NB4 (cell line): ENCODE data around the gene LPGAT1.
A peak's percentile ranks its signal among the peaks of the same experiment; 100 is the strongest.

Experiments
- DNase-seq: peaks from one replicate; pipeline ENCODE4 v3.0.0; 2010; ENCODE audit warnings: low read depth
- H3K4me3 ChIP-seq: one replicate; pipeline ENCODE4 v1.5.1; 2011; ENCODE audit warnings: mild to moderate bottlenecking, low read depth, low read length, moderate library complexity
- CTCF ChIP-seq: IDR thresholded peaks from one replicate; pipeline ENCODE4 v1.5.1; 2012; ENCODE audit warnings: low read depth, low read length
- MYC ChIP-seq: IDR thresholded peaks from 2 replicates; pipeline ENCODE4 v1.6.1; 2011; ENCODE audit warnings: low read depth, low read length
- POLR2A ChIP-seq: IDR thresholded peaks from 2 replicates; pipeline ENCODE4 v1.6.1; 2011; ENCODE audit warnings: mild to moderate bottlenecking; ENCODE audit not compliant: insufficient read length; ENCODE audit errors: extremely low read depth
- TF ChIP-seq, protein P1 (sequence below): IDR thresholded peaks from 2 replicates; pipeline ENCODE4 v1.6.1; 2011; ENCODE audit warnings: low read depth, low read length

The LPGAT1 gene

GRCh38 chr1:211870156-211870555 lies 39.6 kb upstream of the LPGAT1 start:
- no peak overlapping the region for H3K4me3 ChIP-seq
- TF ChIP-seq MYC (no peak), POLR2A (no peak), CTCF (no peak)
- TF ChIP-seq, protein P1, sequence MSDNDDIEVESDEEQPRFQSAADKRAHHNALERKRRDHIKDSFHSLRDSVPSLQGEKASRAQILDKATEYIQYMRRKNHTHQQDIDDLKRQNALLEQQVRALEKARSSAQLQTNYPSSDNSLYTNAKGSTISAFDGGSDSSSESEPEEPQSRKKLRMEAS, result no peak
- no peak for DNase-seq

GRCh38 chr1:211865180-211865579 lies 34.6 kb upstream of the LPGAT1 start:
- TF ChIP-seq MYC, result no peak
- TF ChIP-seq CTCF, result no peak
- no peak for TF ChIP-seq POLR2A
- TF ChIP-seq, protein P1, result no peak
- no peak for DNase-seq
- H3K4me3 ChIP-seq, result no peak overlapping the region

DNA sequence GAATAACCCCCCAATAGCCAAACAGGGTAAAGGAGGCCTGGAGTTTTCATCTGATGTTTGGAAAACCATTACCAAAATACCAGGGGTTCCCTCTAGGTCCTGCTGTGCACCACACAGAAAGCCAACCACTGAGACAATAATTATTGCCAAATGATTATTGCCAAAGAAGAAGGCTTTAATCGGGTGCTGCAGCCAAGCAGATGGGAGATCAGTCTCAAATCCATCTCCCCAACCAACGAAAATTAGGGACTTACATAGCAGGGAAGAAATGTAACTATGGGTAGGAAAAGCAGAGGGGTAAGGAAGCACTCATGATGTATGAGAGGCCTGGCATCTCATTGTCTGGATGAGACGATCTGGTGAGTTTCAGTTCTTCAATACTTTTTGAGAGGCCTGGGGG lies 28.8 kb upstream of the LPGAT1 start:
- TF ChIP-seq MYC (no peak), CTCF (no peak), POLR2A (no peak)
- TF ChIP-seq, protein P1, result no peak
- no peak overlapping the region for H3K4me3 ChIP-seq
- DNase-seq, result no peak

GRCh38 chr1:211851174-211851573 lies 20.6 kb upstream of the LPGAT1 start:
- no peak overlapping the region for H3K4me3 ChIP-seq
- DNase-seq, result no peak
- TF ChIP-seq MYC (no peak), CTCF (no peak), POLR2A (no peak)
- TF ChIP-seq, protein P1, result no peak

DNA sequence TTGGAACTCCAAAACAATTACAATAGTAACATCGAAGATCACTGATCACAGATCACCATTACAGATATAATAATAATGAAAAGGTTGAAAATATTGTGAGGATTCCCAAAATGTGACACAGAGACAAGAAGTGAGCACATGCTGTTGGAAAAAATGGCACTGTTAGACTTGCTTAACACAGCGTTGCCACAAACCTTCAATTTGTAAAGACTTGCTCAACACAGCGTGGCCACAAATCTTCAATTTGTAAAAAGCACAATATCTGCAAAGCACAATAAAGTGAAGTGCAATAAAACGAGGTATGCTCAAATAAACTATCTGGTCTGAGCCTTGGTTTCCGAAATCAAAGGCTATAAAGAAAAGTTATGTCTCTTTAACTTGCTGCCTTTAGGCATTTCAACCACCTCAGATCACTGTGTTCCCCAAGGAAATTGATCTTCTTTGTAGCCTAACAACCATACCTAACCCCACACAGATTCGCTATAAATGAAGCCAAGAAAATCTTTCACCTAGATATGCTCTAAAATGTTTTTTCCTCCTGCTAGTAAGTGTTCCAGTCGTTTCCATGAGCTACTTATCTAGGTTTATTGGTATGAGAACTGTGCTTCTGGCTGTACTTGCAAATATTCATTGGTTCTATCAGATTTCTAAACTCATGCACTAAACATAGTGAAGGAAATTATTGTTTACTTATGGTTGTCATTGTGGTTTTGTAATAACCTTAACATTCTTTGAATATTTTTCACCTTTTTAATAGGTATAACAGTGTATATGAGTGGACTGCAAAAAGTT lies 13.1 kb upstream of the LPGAT1 start:
- no peak overlapping the region for H3K4me3 ChIP-seq
- no peak for TF ChIP-seq CTCF
- no peak for TF ChIP-seq POLR2A
- peak; percentile 67 for TF ChIP-seq MYC
- TF ChIP-seq, protein P1, result peak; percentile 31; the same call in 1 of the 2 replicates
- DNase-seq, result peak; percentile 51
